Left renal cortex interstitium (tissue), 4 donors: ENCODE measurements around the gene MPP2. TPM values are rescaled to one million over a fixed set of nuclear protein-coding genes. Genes with fewer than 3 reads are reported as not detected.

Source experiments
- DNase-seq, 4 donors: peaks; one replicate each; pipeline ENCODE4 v3.0.0-alpha.2; 2013; ENCODE audit warnings: low read depth in 4 of 4, low spot score in 2 of 4, missing footprints in 1 of 4
- polyA plus RNA-seq, 4 donors: library from polyadenylated mRNA; unstranded; fragments of 120-200 nt; gene quantifications; one replicate each; pipeline ENCODE4 v1.2.1, GENCODE V29; 2013; ENCODE audit not compliant: insufficient read length in 4 of 4

The MPP2 gene
- polyA plus RNA-seq, 4 donors: 4.7 to 7.6 (median 7.2) TPM

DNA sequence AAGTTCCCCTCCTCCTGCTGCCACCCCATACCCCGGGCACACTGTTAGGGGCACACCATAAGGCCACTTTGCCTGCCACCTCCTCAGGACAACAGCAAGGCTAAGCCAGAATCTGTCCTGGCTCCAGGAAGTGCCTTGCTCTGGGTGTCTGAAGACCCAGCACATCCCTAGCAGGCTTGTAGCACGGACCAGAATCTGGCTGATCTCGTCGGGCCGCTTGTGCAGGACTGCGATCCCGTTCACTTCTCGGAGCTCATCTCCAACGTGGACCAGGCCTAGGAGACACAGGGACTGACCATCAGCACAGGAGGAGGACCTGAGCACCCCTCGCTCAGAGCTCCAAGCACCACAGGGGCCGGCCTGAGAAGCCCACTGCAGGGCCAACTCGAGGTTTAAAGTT, 81.8 kb downstream of the MPP2 start:
- DNase-seq: no peak

Other genes starting within 250 kb of the MPP2 start
- gene MEOX1, start 245.6 kb downstream of the MPP2 start, polyA plus RNA-seq: 10 to 100 TPM; 12.8 to 25.0 (median 15.4) TPM
- 10 to 100 TPM; 48.7 to 63.6 (median 52.2) TPM for gene SOST, start 148.7 kb downstream of the MPP2 start, polyA plus RNA-seq
- 10 to 100 TPM; 50.9 to 63.6 (median 60.3) TPM for gene DUSP3, start 128.6 kb downstream of the MPP2 start, polyA plus RNA-seq
- under 1 TPM in 3 of 4 donors, not detected in 1; 0.08 to 0.09 (median 0.08) TPM for gene CFAP97D1, start 127.1 kb downstream of the MPP2 start, polyA plus RNA-seq
- 10 to 100 TPM in 2 of 4 donors, 1 to 10 TPM in 2; 6.2 to 15.9 (median 11.8) TPM for gene MPP3, start 74.4 kb downstream of the MPP2 start, polyA plus RNA-seq
- 1 to 10 TPM in 1 of 4 donors, under 1 TPM in 3; 0.66 to 1.3 (median 0.86) TPM for gene CD300LG, start 60.4 kb downstream of the MPP2 start, polyA plus RNA-seq
- gene PPY, start 34.9 kb upstream of the MPP2 start, polyA plus RNA-seq: under 1 TPM in 1 of 4 donors, not detected in 3; 0.52 TPM
- under 1 TPM; 0.21 to 0.33 (median 0.24) TPM for gene PYY, start 46.4 kb upstream of the MPP2 start, polyA plus RNA-seq
- gene NAGS, start 97.1 kb upstream of the MPP2 start, polyA plus RNA-seq: 1 to 10 TPM; 3.3 to 3.9 (median 3.5) TPM
- 10 to 100 TPM; 40.7 to 48.5 (median 46.9) TPM for gene TMEM101, start 107.4 kb upstream of the MPP2 start, polyA plus RNA-seq
- gene LSM12, start 159.1 kb upstream of the MPP2 start, polyA plus RNA-seq: 10 to 100 TPM; 38.6 to 43.5 (median 40.2) TPM
- gene G6PC3, start 163.2 kb upstream of the MPP2 start, polyA plus RNA-seq: 100 to 1,000 TPM in 1 of 4 donors, 10 to 100 TPM in 3; 73.2 to 104 (median 83.4) TPM
- gene HDAC5, start 216.1 kb upstream of the MPP2 start, polyA plus RNA-seq: 10 to 100 TPM; 45.7 to 66.1 (median 52.1) TPM
- 1 to 10 TPM; 3.7 to 5.8 (median 5.0) TPM for gene HROB, start 234.4 kb upstream of the MPP2 start, polyA plus RNA-seq